GM19023 (cell line): ENCODE results near the gene ANKHD1.

Experiments used
- ATAC-seq: cut with Tn5 transposase; IDR thresholded peaks from one replicate; pipeline ENCODE4 v1.9.1; 2021; ENCODE audit warnings: mild to moderate bottlenecking, moderate library complexity; ENCODE audit not compliant: unreplicated experiment

ANKHD1 gene, protein sequence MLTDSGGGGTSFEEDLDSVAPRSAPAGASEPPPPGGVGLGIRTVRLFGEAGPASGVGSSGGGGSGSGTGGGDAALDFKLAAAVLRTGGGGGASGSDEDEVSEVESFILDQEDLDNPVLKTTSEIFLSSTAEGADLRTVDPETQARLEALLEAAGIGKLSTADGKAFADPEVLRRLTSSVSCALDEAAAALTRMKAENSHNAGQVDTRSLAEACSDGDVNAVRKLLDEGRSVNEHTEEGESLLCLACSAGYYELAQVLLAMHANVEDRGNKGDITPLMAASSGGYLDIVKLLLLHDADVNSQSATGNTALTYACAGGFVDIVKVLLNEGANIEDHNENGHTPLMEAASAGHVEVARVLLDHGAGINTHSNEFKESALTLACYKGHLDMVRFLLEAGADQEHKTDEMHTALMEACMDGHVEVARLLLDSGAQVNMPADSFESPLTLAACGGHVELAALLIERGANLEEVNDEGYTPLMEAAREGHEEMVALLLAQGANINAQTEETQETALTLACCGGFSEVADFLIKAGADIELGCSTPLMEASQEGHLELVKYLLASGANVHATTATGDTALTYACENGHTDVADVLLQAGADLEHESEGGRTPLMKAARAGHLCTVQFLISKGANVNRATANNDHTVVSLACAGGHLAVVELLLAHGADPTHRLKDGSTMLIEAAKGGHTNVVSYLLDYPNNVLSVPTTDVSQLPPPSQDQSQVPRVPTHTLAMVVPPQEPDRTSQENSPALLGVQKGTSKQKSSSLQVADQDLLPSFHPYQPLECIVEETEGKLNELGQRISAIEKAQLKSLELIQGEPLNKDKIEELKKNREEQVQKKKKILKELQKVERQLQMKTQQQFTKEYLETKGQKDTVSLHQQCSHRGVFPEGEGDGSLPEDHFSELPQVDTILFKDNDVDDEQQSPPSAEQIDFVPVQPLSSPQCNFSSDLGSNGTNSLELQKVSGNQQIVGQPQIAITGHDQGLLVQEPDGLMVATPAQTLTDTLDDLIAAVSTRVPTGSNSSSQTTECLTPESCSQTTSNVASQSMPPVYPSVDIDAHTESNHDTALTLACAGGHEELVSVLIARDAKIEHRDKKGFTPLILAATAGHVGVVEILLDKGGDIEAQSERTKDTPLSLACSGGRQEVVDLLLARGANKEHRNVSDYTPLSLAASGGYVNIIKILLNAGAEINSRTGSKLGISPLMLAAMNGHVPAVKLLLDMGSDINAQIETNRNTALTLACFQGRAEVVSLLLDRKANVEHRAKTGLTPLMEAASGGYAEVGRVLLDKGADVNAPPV (N-terminal part only)

DNA sequence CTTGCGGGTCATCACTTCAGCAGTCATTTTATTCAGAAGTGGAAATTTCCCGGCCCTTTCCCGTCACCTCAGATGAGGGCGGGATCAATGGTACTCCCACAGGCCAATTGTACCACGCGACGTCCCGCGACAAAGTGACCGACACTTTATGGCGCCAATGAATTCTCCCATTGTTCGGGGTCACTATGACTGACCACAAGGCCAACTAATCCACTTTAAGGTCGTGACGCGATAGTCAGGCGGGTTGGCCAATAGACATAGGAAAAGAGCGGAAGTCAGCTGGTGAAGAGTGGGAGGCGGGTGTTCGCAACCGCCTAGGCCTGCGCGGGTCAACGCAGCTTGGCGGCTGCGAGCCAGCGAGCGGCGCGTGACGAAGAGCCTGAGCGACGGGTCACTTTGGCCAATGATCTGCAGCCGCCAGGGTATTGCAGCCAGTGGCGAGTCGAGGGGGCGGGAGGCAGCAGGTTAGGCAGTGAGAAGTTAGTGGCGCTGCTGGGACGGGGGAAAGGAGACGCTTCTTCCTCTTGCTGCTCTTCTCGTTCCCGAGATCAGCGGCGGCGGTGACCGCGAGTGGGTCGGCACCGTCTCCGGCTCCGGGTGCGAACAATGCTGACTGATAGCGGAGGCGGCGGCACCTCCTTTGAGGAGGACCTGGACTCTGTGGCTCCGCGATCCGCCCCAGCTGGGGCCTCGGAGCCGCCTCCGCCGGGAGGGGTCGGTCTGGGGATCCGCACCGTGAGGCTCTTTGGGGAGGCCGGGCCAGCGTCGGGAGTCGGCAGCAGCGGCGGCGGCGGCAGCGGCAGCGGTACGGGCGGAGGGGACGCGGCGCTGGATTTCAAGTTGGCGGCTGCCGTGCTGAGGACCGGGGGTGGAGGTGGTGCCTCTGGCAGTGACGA, at the start of gene ANKHD1:
Gene ANKHD1 (plus strand): TSS at position 472 of the 896 bp plus-strand sequence. CDS start 135 bp downstream, at position 607.
- ATAC-seq: peak; percentile 83

DNA sequence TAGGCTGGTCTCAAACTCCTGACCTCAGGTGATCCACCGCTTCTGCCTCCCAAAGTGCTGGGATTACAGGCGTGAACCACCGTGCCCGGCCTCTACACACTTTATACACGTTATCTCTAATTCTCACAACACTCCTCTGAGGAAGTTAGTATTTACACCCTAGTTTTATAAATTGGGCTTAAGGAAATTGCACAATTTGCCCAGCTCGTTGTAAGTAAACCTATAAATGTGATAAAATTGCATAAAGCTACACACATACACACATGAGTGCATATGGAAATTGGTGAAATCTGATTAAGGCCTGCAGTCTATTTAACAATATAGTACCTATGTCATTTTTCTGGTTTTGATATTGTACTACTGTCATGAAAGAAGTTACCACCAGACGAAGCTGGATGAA, 46.1 kb upstream of the ANKHD1 start:
- ATAC-seq: no peak

DNA sequence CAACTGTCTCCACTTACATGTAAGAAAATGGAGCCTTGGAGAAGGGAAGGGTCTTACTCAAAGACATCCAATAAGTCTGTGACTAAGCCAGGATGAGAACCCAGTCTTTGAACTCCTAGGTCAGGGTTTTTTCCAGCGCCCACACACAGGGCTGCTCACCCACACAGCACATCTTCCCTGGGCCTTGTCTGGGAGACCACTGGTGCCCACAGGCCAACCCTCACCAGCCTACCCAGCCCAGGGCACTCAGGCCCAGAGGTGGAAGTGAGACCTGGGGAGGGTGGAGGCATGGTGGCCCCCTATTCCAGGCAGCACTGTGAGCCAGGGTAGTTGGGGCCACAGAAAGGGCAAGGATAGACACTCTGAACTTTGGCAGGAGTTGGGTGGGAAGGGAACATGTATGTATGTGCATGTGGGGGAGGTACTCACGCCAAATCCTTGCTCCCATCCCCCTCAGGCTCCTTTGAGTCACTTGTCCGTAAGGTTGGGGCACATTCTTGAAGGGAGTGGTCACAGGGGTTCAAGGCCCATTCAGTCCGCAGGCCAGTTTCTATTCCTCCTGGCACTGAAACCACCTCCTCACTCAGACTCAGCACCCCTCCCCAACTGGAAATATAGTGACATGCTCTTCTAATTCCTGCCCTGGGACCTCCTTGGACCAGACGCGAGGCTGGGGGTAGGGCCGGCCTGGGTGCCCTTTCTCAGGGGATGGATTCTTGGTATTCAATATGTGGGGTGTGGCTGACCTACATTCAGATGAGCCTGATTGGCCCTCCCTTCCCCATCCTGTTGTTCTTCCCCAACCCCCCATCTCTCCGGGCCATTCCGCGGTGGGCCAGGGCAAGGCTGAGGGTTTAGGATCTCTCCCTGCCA, 44.5 kb upstream of the ANKHD1 start:
- ATAC-seq: peak; percentile 27

DNA sequence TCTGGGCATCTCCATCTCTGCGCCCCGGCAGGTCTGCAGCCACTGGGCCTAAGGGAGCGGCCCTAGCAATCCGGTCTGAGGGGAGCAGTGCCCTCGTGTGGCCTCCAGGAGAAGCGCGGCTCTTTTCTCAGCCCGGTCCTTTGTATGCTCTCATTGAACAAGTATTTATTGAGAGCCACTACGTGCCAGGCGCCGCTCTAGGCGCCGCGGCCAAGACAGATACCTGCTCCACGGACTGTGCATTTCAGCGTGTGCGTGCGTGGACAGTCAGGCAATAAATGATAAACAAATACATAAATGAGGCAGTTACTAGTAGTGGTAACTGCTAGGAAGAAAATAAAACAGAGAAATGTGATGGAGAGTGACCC, 43.9 kb upstream of the ANKHD1 start:
- peak; percentile 89 for ATAC-seq

DNA sequence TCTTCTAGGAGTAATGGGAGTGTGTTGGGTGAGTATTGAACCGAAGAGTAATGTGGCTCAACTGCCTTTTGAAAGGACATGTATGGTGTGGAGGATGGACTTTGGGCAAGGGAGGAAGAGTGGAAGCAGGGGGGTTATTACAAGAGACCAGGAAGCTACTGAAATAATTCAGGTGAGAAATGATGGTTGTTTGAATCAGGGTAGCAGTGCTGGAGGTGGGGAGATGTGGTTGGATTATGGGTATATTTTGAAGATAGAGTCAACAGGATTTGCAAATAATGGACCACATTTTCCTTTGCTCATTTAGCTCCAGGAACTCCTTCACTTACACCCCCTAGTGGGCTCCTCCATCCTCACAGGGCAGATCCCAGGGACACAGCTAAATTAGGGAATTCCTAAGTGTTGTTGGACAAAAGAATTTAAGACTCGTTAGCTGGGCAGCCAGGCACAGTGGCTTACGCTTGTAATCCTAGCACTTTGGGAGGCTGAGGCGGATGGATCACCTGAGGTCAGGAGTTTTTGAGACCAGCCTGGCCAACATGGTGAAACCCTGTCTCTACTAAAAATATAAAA, 42.8 kb upstream of the ANKHD1 start:
- no peak for ATAC-seq

DNA sequence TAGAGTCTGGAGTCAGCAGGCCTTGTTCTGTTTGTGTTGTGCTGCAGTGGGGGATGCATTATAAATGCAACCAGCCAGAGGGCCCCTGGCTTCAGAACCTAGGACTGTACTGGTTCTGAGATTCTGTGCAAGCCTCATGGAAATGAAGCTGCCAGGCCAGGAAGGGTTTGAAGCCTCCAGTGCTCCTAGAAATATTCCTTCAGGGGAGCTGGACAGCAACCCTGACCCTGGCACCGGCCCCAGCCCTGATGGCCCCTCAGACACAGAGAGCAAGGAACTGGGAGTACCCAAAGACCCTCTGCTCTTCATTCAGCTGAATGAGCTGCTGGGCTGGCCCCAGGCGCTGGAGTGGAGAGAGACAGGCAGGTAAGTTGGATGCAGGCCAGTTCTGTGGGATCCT, 41.5 kb upstream of the ANKHD1 start, which contains the start of gene SLC4A9:
Gene SLC4A9 (plus strand): TSS at position 94 of the 400 bp plus-strand sequence. CDS start 43 bp downstream, at position 137.
- no peak for ATAC-seq

DNA sequence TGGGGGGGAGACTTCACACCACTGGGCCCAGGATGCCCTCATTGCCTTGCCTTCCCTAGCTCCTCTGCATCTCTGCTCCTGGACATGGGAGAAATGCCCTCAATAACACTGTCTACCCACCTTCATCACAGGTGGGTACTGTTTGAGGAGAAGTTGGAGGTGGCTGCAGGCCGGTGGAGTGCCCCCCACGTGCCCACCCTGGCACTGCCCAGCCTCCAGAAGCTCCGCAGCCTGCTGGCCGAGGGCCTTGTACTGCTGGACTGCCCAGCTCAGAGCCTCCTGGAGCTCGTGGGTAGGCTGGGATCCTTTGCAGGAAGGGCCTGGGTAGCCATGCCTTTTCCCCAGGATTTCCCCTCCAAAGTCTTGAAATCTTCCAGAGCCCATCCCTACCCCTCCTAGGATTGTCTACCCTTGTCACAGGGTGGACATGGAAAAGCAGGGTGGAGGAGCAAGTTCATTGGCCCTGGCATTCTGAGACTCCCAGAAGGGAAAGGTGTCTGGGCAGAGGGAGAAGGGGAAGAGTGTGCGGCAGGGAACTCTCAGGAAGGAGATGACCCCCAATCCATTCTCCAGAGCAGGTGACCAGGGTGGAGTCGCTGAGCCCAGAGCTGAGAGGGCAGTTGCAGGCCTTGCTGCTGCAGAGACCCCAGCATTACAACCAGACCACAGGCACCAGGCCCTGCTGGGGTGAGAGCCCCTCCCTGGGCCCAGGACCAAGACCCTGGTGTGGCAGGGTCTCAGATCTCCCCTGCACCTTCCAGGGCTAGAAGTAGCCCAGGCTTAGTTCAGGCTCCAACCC, 40.8 kb upstream of the ANKHD1 start:
- ATAC-seq: no peak

DNA sequence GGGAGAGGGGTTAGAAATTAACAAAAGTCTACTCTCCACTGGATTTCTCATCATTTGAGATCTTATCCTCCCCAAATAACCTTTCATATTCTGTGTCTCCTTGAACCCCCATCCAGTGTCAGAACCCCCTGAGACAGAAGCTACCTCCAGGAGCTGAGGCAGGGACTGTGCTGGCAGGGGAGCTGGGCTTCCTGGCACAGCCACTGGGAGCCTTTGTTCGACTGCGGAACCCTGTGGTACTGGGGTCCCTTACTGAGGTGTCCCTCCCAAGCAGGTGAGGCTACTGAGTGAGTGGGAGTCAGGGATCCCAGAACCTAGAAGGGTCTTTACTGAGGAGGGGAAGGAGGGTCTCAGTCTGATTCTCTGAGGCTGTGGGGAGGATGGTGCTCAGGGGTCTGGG, 39.7 kb upstream of the ANKHD1 start:
- ATAC-seq: no peak

DNA sequence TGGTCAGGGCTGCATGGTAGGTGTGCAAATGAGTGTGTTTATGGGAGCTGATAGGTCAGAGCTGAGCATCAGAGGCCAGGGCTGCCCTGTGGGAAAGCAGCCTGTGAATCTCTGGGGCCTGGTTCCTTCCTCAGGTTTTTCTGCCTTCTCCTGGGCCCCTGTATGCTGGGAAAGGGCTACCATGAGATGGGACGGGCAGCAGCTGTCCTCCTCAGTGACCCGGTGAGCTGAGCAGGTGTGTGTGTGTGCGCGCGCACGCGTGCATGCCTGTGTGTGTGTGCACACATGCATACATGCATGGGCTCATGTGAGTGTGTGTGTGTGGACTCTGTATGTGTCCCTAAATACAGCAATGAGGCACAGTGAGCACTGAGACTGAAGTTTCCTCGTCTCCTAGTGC, 39.3 kb upstream of the ANKHD1 start:
- no peak for ATAC-seq

DNA sequence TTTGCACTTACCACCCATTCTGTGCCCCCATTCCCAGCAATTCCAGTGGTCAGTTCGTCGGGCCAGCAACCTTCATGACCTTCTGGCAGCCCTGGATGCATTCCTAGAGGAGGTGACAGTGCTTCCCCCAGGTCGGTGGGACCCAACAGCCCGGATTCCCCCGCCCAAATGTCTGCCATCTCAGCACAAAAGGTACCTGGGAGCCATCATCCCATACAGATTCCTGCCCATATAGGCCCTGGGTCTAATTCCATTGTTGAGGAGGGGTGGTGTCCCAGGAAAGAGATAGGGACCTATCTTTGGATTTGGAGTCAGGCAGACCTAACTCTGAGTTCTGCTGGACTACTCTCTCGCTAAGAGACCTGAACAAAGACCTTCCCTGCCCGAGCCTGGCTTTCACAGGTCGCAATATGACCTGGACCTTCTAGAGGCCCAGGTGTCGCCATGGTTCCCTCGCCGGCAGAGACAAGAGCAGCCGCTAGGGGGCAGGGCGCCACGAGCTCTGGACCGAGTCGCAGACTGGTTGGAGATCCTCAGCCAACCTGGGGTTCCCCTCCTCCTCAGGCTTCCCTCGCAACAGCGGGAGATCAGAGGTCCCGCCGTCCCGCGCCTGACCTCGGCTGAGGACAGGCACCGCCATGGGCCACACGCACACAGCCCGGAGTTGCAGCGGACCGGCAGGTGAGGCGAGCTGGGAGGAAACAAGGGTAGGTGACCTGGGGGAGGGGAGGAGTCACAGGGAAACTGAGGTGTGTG, 38.6 kb upstream of the ANKHD1 start:
- peak; percentile 93 for ATAC-seq

DNA sequence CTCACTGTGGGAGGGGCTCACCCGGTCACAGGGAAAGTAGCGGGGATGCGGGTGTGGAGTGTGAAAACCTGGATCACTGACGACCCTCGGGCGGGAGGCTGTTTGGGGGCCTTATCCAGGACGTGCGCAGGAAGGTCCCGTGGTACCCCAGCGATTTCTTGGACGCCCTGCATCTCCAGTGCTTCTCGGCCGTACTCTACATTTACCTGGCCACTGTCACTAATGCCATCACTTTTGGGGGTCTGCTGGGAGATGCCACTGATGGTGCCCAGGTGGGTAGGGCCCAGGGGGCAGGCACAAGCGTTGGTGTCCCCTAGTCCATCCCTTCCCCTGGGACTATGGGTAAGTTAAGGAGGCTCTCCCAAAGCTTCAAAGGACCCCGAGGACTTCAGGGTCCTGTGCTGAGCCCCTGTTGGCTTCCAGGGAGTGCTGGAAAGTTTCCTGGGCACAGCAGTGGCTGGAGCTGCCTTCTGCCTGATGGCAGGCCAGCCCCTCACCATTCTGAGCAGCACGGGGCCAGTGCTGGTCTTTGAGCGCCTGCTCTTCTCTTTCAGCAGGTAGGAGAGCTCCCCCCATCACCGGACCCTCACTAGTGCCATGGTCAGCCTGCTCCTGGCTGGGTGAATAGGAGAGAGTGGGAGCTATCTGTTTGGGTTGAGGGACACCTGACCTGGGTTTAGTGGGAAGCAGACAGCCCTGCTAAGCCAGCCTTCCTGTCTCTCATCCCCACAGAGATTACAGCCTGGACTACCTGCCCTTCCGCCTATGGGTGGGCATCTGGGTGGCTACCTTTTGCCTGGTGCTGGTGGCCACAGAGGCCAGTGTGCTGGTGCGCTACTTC, 37.8 kb upstream of the ANKHD1 start:
- no peak for ATAC-seq

DNA sequence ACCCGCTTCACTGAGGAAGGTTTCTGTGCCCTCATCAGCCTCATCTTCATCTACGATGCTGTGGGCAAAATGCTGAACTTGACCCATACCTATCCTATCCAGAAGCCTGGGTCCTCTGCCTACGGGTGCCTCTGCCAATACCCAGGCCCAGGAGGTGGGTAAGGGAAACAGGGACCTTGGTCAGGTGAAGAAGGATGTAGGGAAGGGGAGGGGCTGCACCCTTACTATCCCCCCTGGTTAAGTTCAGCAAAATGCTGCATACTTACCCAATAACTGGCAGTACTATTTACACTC, 37.2 kb upstream of the ANKHD1 start:
- ATAC-seq: no peak

DNA sequence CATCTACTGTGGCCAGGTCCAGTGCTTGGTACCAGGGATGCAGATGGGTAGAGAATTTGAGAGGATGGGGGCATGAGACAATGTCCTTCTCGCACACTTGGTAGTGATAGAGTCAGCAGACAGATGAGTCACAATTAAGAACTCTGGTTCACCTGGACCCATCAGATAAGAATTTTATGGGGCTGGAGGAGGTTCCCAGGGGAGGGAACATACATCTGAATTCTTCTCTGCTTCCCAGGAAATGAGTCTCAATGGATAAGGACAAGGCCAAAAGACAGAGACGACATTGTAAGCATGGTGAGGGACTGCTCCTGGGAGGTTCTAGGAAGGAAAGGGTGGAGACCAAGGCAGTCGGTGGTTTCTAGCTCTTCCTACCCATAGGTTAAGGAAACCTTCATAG, 36.4 kb upstream of the ANKHD1 start:
- no peak for ATAC-seq

DNA sequence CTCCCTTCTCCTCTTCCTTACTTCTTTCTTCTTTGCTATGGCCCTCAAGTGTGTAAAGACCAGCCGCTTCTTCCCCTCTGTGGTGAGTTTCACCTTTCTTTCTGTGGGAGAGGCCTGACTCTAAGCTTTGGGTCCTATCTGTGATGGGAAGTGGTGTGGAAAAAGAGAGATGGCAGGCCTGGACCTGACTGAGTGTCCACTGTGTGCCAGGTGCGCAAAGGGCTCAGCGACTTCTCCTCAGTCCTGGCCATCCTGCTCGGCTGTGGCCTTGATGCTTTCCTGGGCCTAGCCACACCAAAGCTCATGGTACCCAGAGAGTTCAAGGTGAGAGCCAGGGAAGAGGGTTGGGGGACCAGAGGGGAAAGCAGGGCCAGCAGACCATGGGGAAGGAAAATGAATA, 35.7 kb upstream of the ANKHD1 start:
- no peak for ATAC-seq

DNA sequence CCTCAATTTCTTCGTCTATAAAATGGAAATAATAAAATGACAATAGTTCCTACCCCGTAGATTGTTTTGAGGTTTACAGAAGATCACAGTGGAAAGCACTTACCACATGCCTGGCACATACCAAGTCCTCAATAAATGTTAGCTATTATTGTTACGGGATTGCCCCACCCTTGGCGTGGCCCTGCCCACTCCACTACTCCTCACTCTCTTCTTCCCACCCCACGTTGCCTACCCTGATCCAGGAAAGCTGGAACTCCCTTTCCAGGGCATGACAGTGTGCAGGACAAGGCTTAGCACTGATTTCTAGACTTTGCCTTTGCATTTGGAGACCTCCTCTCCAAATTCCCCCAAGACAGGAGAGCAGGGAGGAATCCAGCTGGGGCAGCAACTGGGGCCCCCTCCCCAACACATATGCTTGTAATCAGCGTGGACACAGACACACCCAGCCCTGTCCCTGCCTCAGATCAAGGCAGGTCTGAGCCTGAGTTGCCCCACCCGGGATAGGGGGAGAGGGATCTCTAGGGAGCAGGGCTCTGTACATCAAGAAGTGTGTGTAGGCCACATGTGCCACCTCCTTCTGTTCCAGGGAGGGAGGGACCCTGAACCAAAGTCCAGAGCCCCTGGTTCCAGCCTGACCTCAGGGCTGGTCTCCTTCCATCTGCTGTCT, 34.9 kb upstream of the ANKHD1 start:
- no peak for ATAC-seq
